Type B pancreatic cell (in vitro differentiated cells): ENCODE measurements around the gene LIPI. TPM values are rescaled to one million over a fixed set of nuclear protein-coding genes. Genes with fewer than 3 reads are reported as not detected.

Experiments
- DNase-seq: peaks from one replicate; pipeline ENCODE4 v3.0.0; 2021; ENCODE audit warnings: mixed read lengths; ENCODE audit not compliant: unreplicated experiment; ENCODE audit errors: extremely low spot score
- H3K27ac Mint-ChIP-seq: 2 replicates; pipeline ENCODE4 v1.8.0; 2021; ENCODE audit warnings: mild to moderate bottlenecking, mixed read lengths
- H3K27me3 Mint-ChIP-seq: 2 replicates; pipeline ENCODE4 v1.8.0; 2021; ENCODE audit warnings: mixed read lengths
- H3K36me3 Mint-ChIP-seq: 2 replicates; pipeline ENCODE4 v1.8.0; 2021; ENCODE audit warnings: mixed read lengths
- H3K4me1 Mint-ChIP-seq: one replicate; pipeline ENCODE4 v1.8.0; 2021; ENCODE audit warnings: mixed read lengths; ENCODE audit not compliant: unreplicated experiment
- H3K4me3 Mint-ChIP-seq: 2 replicates; pipeline ENCODE4 v1.8.0; 2021; ENCODE audit warnings: mild to moderate bottlenecking, mixed read lengths
- H3K9me3 Mint-ChIP-seq: 2 replicates; pipeline ENCODE4 v1.8.0; 2021; ENCODE audit warnings: mixed read lengths
- CTCF ChIP-seq: fragments of 200-600 bp; sonication (generic); conservative IDR thresholded peaks from 2 replicates; pipeline ENCODE4 v1.5.0; 2021; ENCODE audit warnings: antibody characterized with exemption, mild to moderate bottlenecking
- total RNA-seq: library from RNA; stranded (reverse); gene quantifications from 2 replicates; pipeline ENCODE4 v1.2.1, GENCODE V29; 2021; ENCODE audit warnings: low replicate concordance

The LIPI gene
- total RNA-seq, 1 donor from 2014 or later, result not detected

GRCh38 chr21:14073615-14074014 is 137.1 kb downstream of the LIPI start:
- Mint-ChIP-seq H3K9me3 (peaks cover 4% of the 10 kb centered on the region), H3K27me3 (no peaks in the 10 kb centered on the region), H3K4me3 (no peak overlapping the region), H3K4me1 (no peaks in the 10 kb centered on the region), H3K27ac (no peak overlapping the region), H3K36me3 (peaks cover 5% of the 10 kb centered on the region)
- no peak for DNase-seq
- no peak for TF ChIP-seq CTCF

- Mint-ChIP-seq H3K27ac (no peak overlapping the region), H3K9me3 (no peaks in the 10 kb centered on the region), H3K36me3 (peaks cover 5% of the 10 kb centered on the region), H3K27me3 (no peaks in the 10 kb centered on the region), H3K4me3 (no peak overlapping the region), H3K4me1 (no peaks in the 10 kb centered on the region)
- no peak for DNase-seq
- TF ChIP-seq CTCF, result no peak
These were observed 137.8 kb downstream of the LIPI start for GRCh38 chr21:14072761-14073535.

GRCh38 chr21:14071902-14072734 is 138.6 kb downstream of the LIPI start:
- Mint-ChIP-seq H3K36me3 (peaks cover 5% of the 10 kb centered on the region), H3K4me3 (no peak overlapping the region), H3K9me3 (no peaks in the 10 kb centered on the region), H3K27ac (no peak overlapping the region), H3K4me1 (no peaks in the 10 kb centered on the region), H3K27me3 (no peaks in the 10 kb centered on the region)
- no peak for DNase-seq
- no peak for TF ChIP-seq CTCF

GRCh38 chr21:14070968-14071367 is 139.8 kb downstream of the LIPI start:
- no peaks in the 10 kb centered on the region for H3K9me3 Mint-ChIP-seq
- no peak overlapping the region for H3K27ac Mint-ChIP-seq
- no peak for DNase-seq
- H3K36me3 Mint-ChIP-seq, result peaks cover 5% of the 10 kb centered on the region
- H3K4me1 Mint-ChIP-seq, result no peaks in the 10 kb centered on the region
- no peak overlapping the region for H3K4me3 Mint-ChIP-seq
- no peak for TF ChIP-seq CTCF
- no peaks in the 10 kb centered on the region for H3K27me3 Mint-ChIP-seq

- Mint-ChIP-seq H3K36me3 (peaks cover 5% of the 10 kb centered on the region), H3K9me3 (no peaks in the 10 kb centered on the region), H3K27me3 (no peaks in the 10 kb centered on the region), H3K4me3 (no peak overlapping the region), H3K27ac (no peak overlapping the region), H3K4me1 (no peaks in the 10 kb centered on the region)
- TF ChIP-seq CTCF, result no peak
- DNase-seq, result no peak
These were observed 140.5 kb downstream of the LIPI start for GRCh38 chr21:14070049-14070893.
